HCT116 (cell line): ENCODE measurements around the gene CALHM3.
A peak's percentile ranks its signal among the peaks of the same experiment; 100 is the strongest.

Experiments
- ATF3 ChIP-seq: IDR thresholded peaks from 2 replicates; pipeline ENCODE4 v1.6.1; 2012
- CTCF ChIP-seq, 3 experiments: fragments of 200-600 bp in 1 of 3; sonication (generic) in 1 of 3; IDR thresholded peaks in 2 of 3; conservative IDR thresholded peaks in 1 of 3; 2 replicates each; pipeline ENCODE4 v1.5.1; 2012 to 2017; ENCODE audit warnings: low read depth in 2 of 3, low read length in 2 of 3, antibody characterized with exemption in 1 of 3, borderline replicate concordance in 1 of 3, control low read depth in 1 of 3, mild to moderate bottlenecking in 1 of 3, mixed read lengths in 1 of 3, mixed run types in 1 of 3, moderate library complexity in 1 of 3; ENCODE audit not compliant: insufficient read depth in 1 of 3
- EGR1 ChIP-seq: IDR thresholded peaks from 2 replicates; pipeline ENCODE4 v1.6.1; 2012; ENCODE audit warnings: low read depth
- EZH2 ChIP-seq: fragments of 200-600 bp; sonication (generic); IDR thresholded peaks from 2 replicates; pipeline ENCODE4 v1.6.1; 2017; ENCODE audit warnings: antibody characterized with exemption, mixed run types
- JUND ChIP-seq: IDR thresholded peaks from 2 replicates; pipeline ENCODE4 v1.6.1; 2012
- POLR2A ChIP-seq: IDR thresholded peaks from 2 replicates; pipeline ENCODE4 v1.7.0; 2011; ENCODE audit warnings: borderline replicate concordance; ENCODE audit not compliant: insufficient read depth, insufficient read length; ENCODE audit errors: extremely low read depth
- RAD21 ChIP-seq: IDR thresholded peaks from 2 replicates; pipeline ENCODE4 v1.6.1; 2012; ENCODE audit warnings: low read depth, mild to moderate bottlenecking
- REST ChIP-seq: IDR thresholded peaks from 2 replicates; pipeline ENCODE4 v1.6.1; 2012; ENCODE audit warnings: low read depth
- SIN3A ChIP-seq: IDR thresholded peaks from 2 replicates; pipeline ENCODE4 v1.6.1; 2012; ENCODE audit warnings: low read depth
- TCF7L2 ChIP-seq: IDR thresholded peaks from 2 replicates; pipeline ENCODE4 v1.7.0; 2011; ENCODE audit warnings: borderline replicate concordance, inconsistent platforms; ENCODE audit not compliant: insufficient read depth, insufficient read length; ENCODE audit errors: extremely low read depth
- ZBTB33 ChIP-seq: IDR thresholded peaks from 2 replicates; pipeline ENCODE4 v1.6.1; 2011; ENCODE audit warnings: mild to moderate bottlenecking, low read length, moderate library complexity; ENCODE audit not compliant: insufficient replicate concordance; ENCODE audit errors: extremely low read depth

GRCh38 chr10:103476046-103476768 is 2.8 kb downstream of the CALHM3 start:
- peak; percentile 67 to 84 (median 76) for TF ChIP-seq CTCF (IDR thresholded peaks at IDR 0.05 in 2 of 3, conservative IDR thresholded peaks at IDR 0.05 in 1 of 3; ENCODE audit: borderline replicate concordance in 1 of 3, insufficient read depth in 1 of 3, low read depth in 2 of 3, low read length in 2 of 3)
- no peak for TF ChIP-seq JUND
- no peak for TF ChIP-seq POLR2A
- TF ChIP-seq EGR1: no peak
- no peak for TF ChIP-seq ZBTB33
- TF ChIP-seq TCF7L2: no peak
- TF ChIP-seq RAD21: peak; percentile 87
- no peak for TF ChIP-seq ATF3
- TF ChIP-seq REST: no peak
- no peak for TF ChIP-seq EZH2
- TF ChIP-seq SIN3A: no peak
